Activated naive CD4-positive, alpha-beta T cell treated with anti-CD3 and anti-CD28 coated beads, Interleukin-2, amount 50 U/mL, for 24 hours (primary cell): ENCODE data around the gene PMM2.
A peak's percentile ranks its signal among the peaks of the same experiment; 100 is the strongest.
"Not testable (repeated sequence)": the region's sequence is repeated elsewhere in the genome, so short reads cannot be mapped to it uniquely, and the experiment has no call there.

Source experiments
- H3K27ac Mint-ChIP-seq: one replicate; pipeline ENCODE4 v1.8.0; 2021; ENCODE audit warnings: mild to moderate bottlenecking, mixed read lengths
- H3K27me3 Mint-ChIP-seq: one replicate; pipeline ENCODE4 v1.8.0; 2021; ENCODE audit warnings: mixed read lengths
- H3K36me3 Mint-ChIP-seq: one replicate; pipeline ENCODE4 v1.8.0; 2021; ENCODE audit warnings: mixed read lengths
- H3K4me1 Mint-ChIP-seq: one replicate; pipeline ENCODE4 v1.8.0; 2021; ENCODE audit warnings: mixed read lengths
- H3K4me3 Mint-ChIP-seq: one replicate; pipeline ENCODE4 v1.8.0; 2021; ENCODE audit warnings: mild to moderate bottlenecking, mixed read lengths
- H3K9me3 Mint-ChIP-seq: one replicate; pipeline ENCODE4 v1.8.0; 2021; ENCODE audit warnings: mixed read lengths

PMM2 gene

DNA sequence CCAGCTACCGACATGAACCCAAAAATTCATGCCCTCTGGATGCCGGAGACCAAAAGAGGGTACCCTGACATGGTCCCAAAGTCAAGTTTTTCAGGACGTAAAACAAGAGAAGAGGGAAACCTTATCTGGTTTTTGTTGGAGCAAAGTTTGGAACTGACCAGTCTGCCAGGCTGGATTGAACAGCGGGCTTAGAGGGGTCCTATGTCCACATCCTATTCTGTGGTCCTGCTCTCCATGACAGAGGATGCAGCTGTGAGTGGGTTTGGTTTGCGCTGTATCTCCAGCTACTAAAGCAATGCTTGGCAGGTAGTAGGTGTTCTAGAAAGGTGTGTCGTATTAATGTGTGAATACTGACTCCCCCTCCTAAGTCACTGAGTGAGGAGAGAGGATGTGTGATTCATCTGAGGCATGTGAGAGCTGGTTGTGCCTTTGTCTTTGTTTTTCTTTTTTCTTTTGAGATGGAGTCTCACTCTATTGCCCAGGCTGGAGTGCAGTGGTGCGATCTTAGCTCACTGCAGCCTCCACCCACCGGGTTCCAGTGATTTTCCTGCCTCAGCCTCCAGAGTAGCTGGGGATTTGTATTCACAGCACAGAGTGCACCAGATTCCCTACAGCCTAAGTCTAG is 31.0 kb downstream of the PMM2 start:
- no peak overlapping the region for H3K27ac Mint-ChIP-seq
- no peak overlapping the region for H3K4me3 Mint-ChIP-seq
- H3K36me3 Mint-ChIP-seq = peaks cover 10% of the 10 kb centered on the region
- H3K4me1 Mint-ChIP-seq = peaks cover 12% of the 10 kb centered on the region
- H3K9me3 Mint-ChIP-seq = no peaks in the 10 kb centered on the region
- H3K27me3 Mint-ChIP-seq = no peaks in the 10 kb centered on the region

DNA sequence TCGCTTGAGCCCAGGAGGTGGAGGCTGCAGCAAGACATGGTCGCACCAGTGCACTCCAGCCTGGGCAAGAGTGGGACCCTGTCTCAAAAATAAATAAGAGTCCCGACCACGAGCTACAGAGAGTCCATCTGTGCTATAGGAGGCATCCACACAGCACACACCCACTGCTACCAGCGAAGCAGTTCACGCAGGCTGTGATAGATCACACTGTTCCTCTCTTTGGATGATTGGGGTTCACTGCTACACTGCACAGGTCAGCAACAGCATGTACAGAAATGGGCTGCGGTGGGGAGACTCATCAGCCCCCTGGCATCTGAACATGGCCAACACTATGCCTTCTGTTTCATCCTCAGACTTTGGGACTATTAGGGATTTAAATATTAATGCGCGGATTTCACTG is 33.8 kb downstream of the PMM2 start:
- Mint-ChIP-seq H3K4me3 (no peak overlapping the region), H3K27ac (no peak overlapping the region), H3K4me1 (peaks cover 17% of the 10 kb centered on the region), H3K9me3 (no peaks in the 10 kb centered on the region), H3K27me3 (no peaks in the 10 kb centered on the region), H3K36me3 (peaks cover 10% of the 10 kb centered on the region)

DNA sequence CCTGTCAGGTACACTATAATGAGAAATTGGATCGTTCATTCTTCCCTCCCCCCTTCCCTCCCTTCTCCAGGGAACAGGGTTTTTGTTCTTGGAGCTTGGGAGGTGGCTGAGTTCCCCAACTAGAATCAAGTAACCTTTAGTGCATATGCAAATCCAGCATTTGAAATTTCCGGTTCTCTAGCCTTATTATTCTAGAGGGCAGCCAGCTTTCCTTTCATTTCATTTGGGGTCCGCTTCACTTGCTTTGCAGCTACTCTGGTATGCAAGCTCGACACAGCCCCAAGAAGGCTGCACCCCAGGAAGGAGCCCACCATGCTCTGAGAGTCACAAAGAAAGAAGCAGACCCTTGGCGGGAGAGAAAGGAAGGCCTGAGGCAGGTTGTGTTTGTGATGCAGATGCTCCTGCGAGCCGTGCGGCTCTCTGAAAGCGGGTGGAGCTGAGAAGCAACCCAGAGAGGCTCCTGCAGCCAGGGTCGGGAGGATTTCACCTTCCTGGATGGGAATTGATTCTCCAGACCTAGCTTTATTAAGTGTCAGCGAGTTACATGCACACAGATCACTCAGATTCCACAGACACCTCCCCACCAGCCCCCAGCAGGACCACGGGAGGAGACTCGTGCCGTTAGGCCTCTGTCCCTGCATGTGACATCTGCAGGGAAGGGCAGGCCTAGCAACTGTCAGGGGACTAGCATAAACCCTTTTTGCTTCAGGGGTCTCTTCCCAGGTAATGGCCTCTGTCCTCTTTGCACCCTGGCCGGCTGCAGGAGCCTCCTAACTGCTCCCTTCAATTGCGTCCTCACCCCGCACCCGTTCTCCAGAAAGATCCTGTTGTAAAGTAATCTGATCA is 34.5 kb downstream of the PMM2 start:
- Mint-ChIP-seq H3K27me3 (no peaks in the 10 kb centered on the region), H3K4me3 (no peak overlapping the region), H3K36me3 (peaks cover 10% of the 10 kb centered on the region), H3K27ac (no peak overlapping the region), H3K9me3 (no peaks in the 10 kb centered on the region), H3K4me1 (peaks cover 17% of the 10 kb centered on the region)

DNA sequence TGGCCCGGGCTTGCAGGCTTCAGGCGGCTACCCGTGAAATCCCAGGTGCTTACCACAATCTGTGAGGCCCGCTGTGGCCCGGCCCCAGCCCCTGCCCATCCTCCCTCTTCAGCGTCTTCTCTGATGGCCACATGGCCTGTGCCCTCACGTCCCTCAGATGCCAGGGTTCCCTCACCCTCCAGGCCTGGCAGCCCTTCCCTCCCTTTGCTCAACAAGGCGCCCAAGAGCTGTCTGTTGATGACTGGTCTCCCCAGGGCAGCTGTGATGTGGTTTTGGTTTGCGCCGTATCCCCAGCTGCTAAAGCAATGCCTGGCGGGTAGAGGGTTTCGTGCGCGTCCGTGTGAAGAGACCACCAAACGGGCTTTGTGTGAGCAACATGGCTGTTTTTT is 35.1 kb downstream of the PMM2 start:
- peaks cover 17% of the 10 kb centered on the region for H3K4me1 Mint-ChIP-seq
- no peaks in the 10 kb centered on the region for H3K9me3 Mint-ChIP-seq
- H3K36me3 Mint-ChIP-seq = peaks cover 10% of the 10 kb centered on the region
- peak overlapping the region; percentile 41 for H3K27ac Mint-ChIP-seq
- H3K27me3 Mint-ChIP-seq = no peaks in the 10 kb centered on the region
- no peak overlapping the region for H3K4me3 Mint-ChIP-seq

DNA sequence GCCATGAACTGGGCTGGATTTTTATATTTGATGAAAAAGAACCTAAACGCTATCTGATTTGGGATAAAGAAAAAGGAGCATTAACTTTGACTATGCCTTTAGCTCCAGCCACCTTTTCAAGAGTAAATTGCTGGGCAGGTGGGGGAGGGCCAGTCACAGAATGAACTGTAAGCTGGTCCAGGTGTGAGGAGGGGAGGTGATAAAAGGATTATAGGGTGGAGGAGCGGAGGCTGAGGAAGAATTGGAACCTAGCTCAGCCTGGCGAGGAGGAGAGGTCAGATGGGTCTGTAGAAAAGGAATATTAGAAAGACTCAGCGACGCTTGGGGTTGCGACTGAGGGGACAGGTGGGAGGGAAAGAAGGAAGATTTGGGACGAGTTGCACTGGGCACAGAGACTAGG is 39.2 kb downstream of the PMM2 start:
- H3K9me3 Mint-ChIP-seq, H3K27ac Mint-ChIP-seq, H3K4me3 Mint-ChIP-seq, H3K27me3 Mint-ChIP-seq, H3K36me3 Mint-ChIP-seq: not testable (repeated sequence)
- peaks cover 17% of the 10 kb centered on the region for H3K4me1 Mint-ChIP-seq

DNA sequence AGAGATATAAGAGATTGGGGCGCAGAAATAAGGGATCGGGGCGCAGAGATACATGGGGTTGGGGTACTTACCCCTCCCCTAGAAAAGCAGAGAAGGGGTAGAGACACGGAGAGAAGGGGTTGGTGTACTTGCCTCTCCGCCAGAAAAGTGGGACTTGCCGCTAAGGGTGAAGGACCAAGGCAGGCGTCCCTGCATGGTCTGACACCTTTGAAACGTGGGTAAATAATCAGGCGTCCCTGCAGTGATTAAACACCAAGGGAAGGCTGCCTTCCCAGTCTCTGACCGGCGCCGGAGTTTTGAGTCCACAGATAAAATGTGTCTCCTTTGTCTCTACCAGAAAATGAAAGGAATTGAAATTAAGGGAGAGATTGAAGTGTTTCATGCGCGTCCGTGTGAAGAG is 40.0 kb downstream of the PMM2 start:
- peaks cover 21% of the 10 kb centered on the region for H3K4me1 Mint-ChIP-seq
- H3K27ac Mint-ChIP-seq, H3K4me3 Mint-ChIP-seq, H3K36me3 Mint-ChIP-seq, H3K9me3 Mint-ChIP-seq, H3K27me3 Mint-ChIP-seq: not testable (repeated sequence)

DNA sequence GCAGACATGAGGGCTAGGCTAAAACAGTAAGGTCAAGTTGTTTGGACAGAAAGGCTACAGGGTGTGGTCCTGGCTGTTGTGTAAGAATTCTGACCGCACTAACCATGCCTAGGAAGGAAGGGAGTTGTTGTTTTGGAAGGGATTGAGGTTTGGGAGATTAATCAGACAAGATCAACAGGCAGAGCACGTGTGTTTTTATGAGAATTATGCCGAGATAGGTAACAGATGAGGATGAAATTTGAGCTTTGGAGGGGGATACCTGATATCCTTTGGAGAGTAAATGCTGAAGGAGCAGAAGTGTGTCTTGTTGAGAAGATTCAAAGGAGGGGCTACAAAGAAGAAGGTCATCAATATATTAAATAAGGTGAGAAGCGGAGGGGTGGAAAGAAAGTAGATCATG is 44.4 kb downstream of the PMM2 start:
- not testable (repeated sequence) for H3K27me3 Mint-ChIP-seq, H3K4me3 Mint-ChIP-seq, H3K36me3 Mint-ChIP-seq, H3K9me3 Mint-ChIP-seq, H3K27ac Mint-ChIP-seq
- peaks cover 24% of the 10 kb centered on the region for H3K4me1 Mint-ChIP-seq

DNA sequence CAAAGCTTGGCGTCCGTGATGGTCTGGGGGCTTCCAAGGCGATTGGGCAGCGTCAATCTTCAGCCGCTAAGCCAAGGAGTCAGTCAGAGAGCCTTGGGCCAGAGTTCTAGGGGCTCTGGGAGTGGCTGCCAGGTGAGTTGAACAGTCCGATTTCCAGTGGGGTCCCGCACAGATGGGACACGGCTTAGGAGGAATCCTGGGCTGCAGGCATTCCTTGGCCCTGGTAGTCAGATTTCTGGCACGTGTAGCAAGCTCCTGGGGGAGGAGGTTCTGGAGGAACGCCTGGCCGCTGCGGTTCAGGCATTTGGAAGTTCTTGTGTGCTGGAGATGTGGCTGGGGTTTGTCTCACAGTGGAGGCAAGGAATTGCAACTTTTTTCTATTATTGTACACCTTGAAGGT is 45.7 kb downstream of the PMM2 start:
- H3K36me3 Mint-ChIP-seq, H3K4me3 Mint-ChIP-seq, H3K27ac Mint-ChIP-seq, H3K27me3 Mint-ChIP-seq, H3K9me3 Mint-ChIP-seq: not testable (repeated sequence)
- peaks cover 24% of the 10 kb centered on the region for H3K4me1 Mint-ChIP-seq

DNA sequence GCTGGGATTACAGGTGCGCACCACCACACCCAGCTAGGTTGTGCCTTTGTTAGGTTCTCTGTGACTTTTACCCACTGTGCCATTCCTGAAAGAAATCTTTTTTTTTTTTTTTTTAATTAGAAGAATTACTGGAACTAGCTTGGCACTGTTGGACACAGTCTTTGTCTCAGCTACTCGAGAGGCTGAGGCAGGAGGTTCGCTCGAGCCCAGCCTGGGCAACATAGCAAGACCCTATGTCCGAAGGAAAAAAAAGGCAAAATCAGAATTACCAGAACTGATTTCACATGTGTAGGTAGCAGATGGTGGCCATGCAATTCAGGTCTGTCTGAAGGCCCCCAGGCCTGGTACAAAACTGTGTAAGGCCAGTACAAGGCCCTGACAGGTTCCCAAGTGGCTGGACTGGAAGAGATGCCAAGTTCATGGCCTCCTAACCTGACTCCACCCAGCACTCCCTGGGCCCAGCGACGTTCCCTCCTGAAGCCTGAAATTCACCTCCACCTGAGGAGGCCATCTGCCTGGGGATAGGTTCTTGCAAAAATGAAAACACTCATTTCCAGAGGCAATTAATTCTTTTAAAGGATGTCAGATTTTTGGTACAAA is 48.2 kb downstream of the PMM2 start:
- Mint-ChIP-seq H3K4me1 (peaks cover 30% of the 10 kb centered on the region), H3K27ac (no peak overlapping the region)

DNA sequence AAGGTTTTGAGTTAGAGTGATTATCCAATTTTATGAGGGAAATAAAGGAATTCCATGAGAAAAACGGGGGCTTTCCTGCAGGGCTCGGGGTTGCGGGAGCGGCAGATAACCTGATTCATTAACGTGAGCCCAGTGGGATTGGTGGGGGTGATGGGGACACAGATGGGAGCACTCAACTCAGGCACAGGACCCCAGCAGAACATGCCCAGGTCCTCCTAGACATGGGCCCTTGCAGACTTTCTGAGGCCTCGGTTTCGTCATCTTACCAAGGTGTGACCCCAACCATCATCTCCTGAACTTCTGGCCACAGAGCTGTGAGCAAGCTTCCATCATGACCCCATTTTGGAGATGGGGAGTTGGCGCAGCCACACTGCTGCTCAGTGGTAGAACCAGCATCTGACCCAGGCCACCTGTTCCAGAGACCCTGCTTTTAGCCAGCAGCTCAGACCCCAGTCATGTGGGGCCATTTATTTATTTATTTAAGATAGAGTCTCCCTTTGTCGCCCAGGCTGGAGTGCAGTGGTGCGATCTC is 48.8 kb downstream of the PMM2 start:
- Mint-ChIP-seq H3K4me1 (peaks cover 32% of the 10 kb centered on the region), H3K27me3 (no peaks in the 10 kb centered on the region), H3K27ac (no peak overlapping the region), H3K4me3 (no peak overlapping the region), H3K36me3 (peaks cover 6% of the 10 kb centered on the region), H3K9me3 (no peaks in the 10 kb centered on the region)

More for the DNA sequence above, 48.2 kb downstream of the PMM2 start:
- Mint-ChIP-seq H3K9me3 (no peaks in the 10 kb centered on the region), H3K36me3 (peaks cover 5% of the 10 kb centered on the region), H3K4me3 (no peak overlapping the region), H3K27me3 (no peaks in the 10 kb centered on the region)

DNA sequence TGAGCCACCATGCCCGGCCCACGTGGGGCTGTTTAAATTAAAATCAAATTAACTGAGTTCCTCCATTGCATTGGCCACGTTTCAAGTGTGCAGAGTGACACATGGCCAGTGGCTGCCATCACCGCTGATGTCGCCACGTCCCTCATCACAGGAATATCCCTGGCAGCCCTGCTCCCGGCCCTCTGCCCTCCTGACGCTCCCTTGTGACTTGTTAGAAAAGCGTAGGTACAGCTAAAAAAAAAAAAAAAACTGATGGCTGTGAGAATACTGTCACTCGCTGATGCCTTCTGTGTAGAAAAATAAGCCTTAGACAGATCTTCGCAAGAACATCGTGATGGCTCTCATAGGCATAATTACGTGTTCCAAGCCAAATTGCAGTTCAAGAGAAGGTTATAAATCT is 49.5 kb downstream of the PMM2 start:
- peaks cover 32% of the 10 kb centered on the region for H3K4me1 Mint-ChIP-seq
- peak overlapping the region; percentile 82 for H3K27ac Mint-ChIP-seq
- peaks cover 5% of the 10 kb centered on the region for H3K36me3 Mint-ChIP-seq
- H3K9me3 Mint-ChIP-seq = no peaks in the 10 kb centered on the region
- no peaks in the 10 kb centered on the region for H3K27me3 Mint-ChIP-seq
- no peak overlapping the region for H3K4me3 Mint-ChIP-seq

DNA sequence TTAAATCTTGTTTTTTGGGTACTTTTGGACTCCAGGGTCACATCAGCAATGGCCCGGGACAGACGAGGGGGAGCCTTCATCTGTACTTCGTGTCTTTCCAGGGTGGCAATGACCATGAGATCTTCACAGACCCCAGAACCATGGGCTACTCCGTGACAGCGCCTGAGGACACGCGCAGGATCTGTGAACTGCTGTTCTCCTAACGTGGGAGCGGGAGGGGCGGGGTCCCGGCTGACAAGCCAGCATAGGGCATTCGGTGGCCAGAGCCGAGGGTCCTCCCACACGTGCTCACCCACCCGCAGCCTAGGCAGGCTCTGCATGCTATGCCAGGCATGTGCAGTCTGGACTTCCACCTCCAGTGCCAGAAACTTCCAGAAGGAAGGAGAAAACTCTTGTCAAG is 50.0 kb downstream of the PMM2 start:
- Mint-ChIP-seq H3K27me3 (no peaks in the 10 kb centered on the region), H3K36me3 (peaks cover 5% of the 10 kb centered on the region), H3K9me3 (no peaks in the 10 kb centered on the region), H3K4me1 (peaks cover 27% of the 10 kb centered on the region), H3K27ac (no peak overlapping the region), H3K4me3 (no peak overlapping the region)

DNA sequence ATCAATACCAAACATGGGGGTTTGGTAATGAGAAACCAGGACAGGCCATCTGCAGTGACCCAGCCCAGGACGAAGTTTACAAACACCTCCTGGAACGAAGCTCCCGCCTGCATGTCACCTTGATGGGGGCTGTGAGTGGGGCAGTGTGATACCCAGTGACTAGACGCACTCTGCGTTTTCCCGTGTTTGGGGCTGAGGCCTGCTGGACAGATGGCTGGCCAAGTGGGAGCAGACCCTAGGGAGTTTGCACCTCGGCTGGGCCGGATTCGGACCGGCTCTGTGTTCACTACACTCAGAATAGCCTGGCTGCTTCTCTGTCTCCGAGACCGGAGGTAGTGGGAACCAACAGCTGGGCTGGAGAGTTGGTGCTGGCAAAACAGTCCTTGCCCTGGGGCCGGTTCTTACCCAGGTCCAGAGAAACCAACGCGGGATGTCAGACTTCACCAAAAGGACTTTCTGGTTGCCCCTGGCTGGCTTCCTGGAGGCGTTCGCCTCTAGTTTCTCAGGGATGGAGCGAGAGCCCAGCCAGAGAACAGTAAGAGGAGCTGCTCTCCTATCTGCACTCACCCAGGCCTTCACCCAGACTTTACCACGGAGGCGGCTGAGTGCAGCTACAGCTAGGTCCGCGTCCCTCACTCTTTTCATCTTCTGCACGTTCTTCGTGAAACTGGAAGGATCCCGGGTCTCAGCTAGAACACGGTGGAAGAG is 50.7 kb downstream of the PMM2 start:
- Mint-ChIP-seq H3K36me3 (peaks cover 10% of the 10 kb centered on the region), H3K4me3 (no peak overlapping the region), H3K27me3 (no peaks in the 10 kb centered on the region), H3K9me3 (no peaks in the 10 kb centered on the region), H3K27ac (no peak overlapping the region), H3K4me1 (peaks cover 27% of the 10 kb centered on the region)

DNA sequence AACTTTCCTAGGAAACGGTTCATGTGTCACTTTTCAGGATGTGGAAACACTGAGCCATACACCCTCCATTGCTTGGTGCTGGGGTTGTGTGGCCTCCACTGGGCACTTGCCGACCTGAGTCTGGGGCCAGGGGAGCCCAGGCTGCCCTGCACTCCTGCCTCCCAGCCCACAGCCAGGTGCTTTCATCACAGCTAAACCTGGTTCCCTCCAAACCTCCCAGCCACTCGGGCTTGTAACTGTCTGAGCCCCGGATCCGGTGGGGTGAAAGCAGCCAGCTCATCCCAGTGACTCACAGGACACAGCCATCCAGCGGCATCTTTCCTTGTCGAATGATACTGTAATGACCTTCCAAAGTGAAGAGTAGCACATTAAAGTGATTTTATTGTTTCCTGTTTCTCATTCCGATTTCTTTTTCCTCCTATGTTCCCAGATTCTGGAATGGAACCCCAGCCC is 51.3 kb downstream of the PMM2 start:
- Mint-ChIP-seq H3K4me1 (peaks cover 22% of the 10 kb centered on the region), H3K27me3 (no peaks in the 10 kb centered on the region), H3K27ac (no peak overlapping the region), H3K4me3 (no peak overlapping the region), H3K36me3 (peaks cover 10% of the 10 kb centered on the region), H3K9me3 (no peaks in the 10 kb centered on the region)

DNA sequence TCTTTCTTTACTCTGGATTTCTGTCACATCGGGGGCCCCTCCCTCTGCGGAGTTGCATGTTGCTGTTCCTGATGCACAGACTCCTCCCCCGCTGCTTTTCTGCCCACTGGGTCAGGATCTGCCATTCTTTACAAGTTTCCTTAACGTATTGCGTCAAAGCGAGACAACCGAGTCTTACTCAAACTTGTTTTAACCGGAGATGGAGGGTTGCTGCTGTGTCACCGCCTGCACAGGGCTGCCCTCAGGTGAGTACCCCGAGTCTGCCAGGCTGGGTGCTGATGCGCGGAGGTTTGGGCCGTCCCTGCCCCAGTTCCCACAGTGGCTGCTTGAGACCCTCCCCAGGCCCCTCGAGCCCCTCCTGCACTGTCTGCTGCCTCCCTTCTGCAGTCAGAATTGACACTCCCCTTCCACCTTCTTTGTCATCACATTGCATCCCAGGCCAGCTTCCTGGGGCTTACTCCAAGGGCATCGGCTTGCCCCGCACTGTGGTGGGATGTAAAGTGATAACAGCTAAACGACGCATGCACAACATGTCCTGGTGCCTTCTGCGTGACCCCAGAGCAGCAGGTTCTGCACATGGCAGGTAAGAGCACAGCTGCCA is 51.9 kb downstream of the PMM2 start:
- Mint-ChIP-seq H3K36me3 (peaks cover 10% of the 10 kb centered on the region), H3K9me3 (no peaks in the 10 kb centered on the region), H3K4me3 (no peak overlapping the region), H3K27me3 (no peaks in the 10 kb centered on the region), H3K27ac (no peak overlapping the region), H3K4me1 (peaks cover 20% of the 10 kb centered on the region)
